Activated CD8-positive, alpha-beta T cell treated with anti-CD3 and anti-CD28 coated beads for 36 hours (primary cell): ENCODE data around the gene GET3. TPM values are rescaled to one million over a fixed set of nuclear protein-coding genes. Genes with fewer than 3 reads are reported as not detected.

Experiments
- ATAC-seq: fragments of 200-7000 bp; cut with Tn5 transposase; one replicate; pipeline ENCODE4 v1.10.0; 2021; ENCODE audit warnings: mild to moderate bottlenecking, moderate library complexity
- CTCF ChIA-PET: fragments of 350-600 bp; sonication (Branson Sonifier 250); formaldehyde crosslinking; loops from one replicate; lab custom pipeline; 2021; ENCODE audit warnings: antibody characterized with exemption; lab: Charles Lee
- POLR2A ChIA-PET: fragments of 350-600 bp; sonication (Branson Sonifier 250); formaldehyde crosslinking; loops from one replicate; lab custom pipeline; 2021; ENCODE audit warnings: antibody characterized with exemption; lab: Charles Lee
- DNase-seq: peaks from one replicate; pipeline ENCODE4 v3.0.0-alpha.2; 2020
- H3K27ac Mint-ChIP-seq: one replicate; pipeline ENCODE4 v1.8.0; 2021; ENCODE audit warnings: mild to moderate bottlenecking, mixed read lengths
- H3K27me3 Mint-ChIP-seq: one replicate; pipeline ENCODE4 v1.8.0; 2021; ENCODE audit warnings: mixed read lengths
- H3K36me3 Mint-ChIP-seq: one replicate; pipeline ENCODE4 v1.8.0; 2021; ENCODE audit warnings: low read depth, mixed read lengths
- H3K4me1 Mint-ChIP-seq: one replicate; pipeline ENCODE4 v1.8.0; 2021; ENCODE audit warnings: low read depth, mixed read lengths
- H3K4me3 Mint-ChIP-seq: one replicate; pipeline ENCODE4 v1.8.0; 2021; ENCODE audit warnings: mild to moderate bottlenecking, moderate library complexity, mixed read lengths
- H3K9me3 Mint-ChIP-seq: one replicate; pipeline ENCODE4 v1.8.0; 2021; ENCODE audit warnings: mixed read lengths
- intact Hi-C: fragments of 100-400 bp; cut with micrococcal nuclease; formaldehyde crosslinking; loops from one replicate; pipeline ENCODE4 v1.10.0; 2022
- total RNA-seq, 2 experiments: library from RNA; stranded (reverse); gene quantifications; one replicate each; pipeline ENCODE4 v1.2.3, GENCODE V29; 2021
- TF ChIP-seq, protein P1 (sequence below): fragments of 200-600 bp; IDR thresholded peaks from one replicate; pipeline ENCODE4 v1.8.0; 2022; ENCODE audit warnings: antibody characterized with exemption, mild to moderate bottlenecking

The GET3 gene
- total RNA-seq, 2 experiments from 2014 or later = 50.7 to 52.2 TPM

DNA sequence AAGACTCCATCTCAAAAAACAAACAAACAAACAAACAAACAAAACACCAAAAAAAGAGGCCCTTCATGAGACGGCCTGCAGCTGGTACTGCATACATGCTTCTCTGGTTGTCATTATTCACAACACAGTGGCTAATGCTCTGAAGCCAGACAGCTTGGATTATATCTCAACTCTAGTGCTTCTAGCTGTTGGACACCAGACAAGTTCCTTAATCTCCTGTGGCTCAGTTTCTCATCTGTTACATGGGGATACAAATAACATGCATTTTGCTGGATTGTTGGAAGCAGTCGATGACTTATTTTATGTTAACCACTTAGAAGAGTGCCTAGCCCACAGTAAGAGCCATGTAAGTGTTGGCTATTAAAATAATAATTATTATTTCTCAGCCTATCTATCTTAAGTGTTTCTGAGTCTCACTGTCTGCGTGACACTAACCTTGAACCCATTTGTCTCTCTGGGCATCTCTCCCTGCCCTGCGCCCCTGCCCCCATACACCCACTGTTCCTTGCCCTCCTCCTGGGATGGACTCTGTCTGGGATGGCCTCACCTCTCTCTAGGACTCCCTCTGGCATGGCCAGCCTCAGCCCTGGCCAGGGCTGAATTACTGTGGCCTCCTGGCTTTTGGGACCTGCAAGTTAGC is 50.9 kb downstream of the GET3 start:
- Mint-ChIP-seq H3K27ac (peak overlapping the region; percentile 94), H3K27me3 (no peaks in the 10 kb centered on the region), H3K36me3 (peaks cover 12% of the 10 kb centered on the region), H3K4me3 (peak overlapping the region; percentile 86), H3K9me3 (no peaks in the 10 kb centered on the region), H3K4me1 (peaks cover 24% of the 10 kb centered on the region)
- ATAC-seq (no peak), DNase-seq (no peak)
- ChIA-PET CTCF (interaction anchor here (1.2 to 3.8 kb wide), 4 partner anchors 8 to 97 kb away, joined by 3 to 26 read pairs (median 13); no protein-coding TSS in a partner anchor), POLR2A (interaction anchor here (0.7 to 1.7 kb wide), 4 partner anchors 8 to 66 kb away, joined by 3 to 17 read pairs (median 4); no protein-coding TSS in a partner anchor)
- TF ChIP-seq, protein P1, sequence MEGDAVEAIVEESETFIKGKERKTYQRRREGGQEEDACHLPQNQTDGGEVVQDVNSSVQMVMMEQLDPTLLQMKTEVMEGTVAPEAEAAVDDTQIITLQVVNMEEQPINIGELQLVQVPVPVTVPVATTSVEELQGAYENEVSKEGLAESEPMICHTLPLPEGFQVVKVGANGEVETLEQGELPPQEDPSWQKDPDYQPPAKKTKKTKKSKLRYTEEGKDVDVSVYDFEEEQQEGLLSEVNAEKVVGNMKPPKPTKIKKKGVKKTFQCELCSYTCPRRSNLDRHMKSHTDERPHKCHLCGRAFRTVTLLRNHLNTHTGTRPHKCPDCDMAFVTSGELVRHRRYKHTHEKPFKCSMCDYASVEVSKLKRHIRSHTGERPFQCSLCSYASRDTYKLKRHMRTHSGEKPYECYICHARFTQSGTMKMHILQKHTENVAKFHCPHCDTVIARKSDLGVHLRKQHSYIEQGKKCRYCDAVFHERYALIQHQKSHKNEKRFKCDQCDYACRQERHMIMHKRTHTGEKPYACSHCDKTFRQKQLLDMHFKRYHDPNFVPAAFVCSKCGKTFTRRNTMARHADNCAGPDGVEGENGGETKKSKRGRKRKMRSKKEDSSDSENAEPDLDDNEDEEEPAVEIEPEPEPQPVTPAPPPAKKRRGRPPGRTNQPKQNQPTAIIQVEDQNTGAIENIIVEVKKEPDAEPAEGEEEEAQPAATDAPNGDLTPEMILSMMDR = no peak
- intact Hi-C loops = no loop called here

DNA sequence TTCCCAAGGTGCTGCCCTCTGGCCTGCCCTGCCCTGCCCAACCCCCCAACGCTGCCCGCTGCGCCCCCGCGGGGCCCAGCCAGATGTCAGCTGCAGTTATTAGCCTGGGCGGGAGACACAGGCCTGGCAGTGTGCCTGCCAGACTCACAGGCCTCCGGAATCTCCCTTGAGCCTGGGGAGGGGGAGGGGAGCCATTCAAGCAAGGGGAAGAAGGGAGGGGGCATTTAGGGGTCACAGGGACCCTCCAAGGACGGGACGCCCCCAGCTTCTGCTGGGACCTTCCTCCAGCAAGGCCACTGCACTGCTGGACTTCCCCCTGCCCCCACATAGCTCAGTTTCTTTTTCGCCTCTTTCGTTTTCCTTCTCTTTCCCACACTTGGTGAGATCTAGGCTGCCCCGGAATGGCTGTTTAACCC is 51.4 kb downstream of the GET3 start:
- intact Hi-C loops = no loop called here
- TF ChIP-seq, protein P1 = no peak
- ATAC-seq (no peak), DNase-seq (peak; percentile 80)
- Mint-ChIP-seq H3K4me1 (peaks cover 24% of the 10 kb centered on the region), H3K4me3 (peak overlapping the region; percentile 86), H3K27ac (peak overlapping the region; percentile 94), H3K9me3 (no peaks in the 10 kb centered on the region), H3K27me3 (no peaks in the 10 kb centered on the region), H3K36me3 (peaks cover 15% of the 10 kb centered on the region)
- CTCF ChIA-PET = interaction anchor here (1.0 to 3.8 kb wide), 5 partner anchors 7 to 96 kb away, joined by 3 to 26 read pairs (median 6); partner anchors contain the start of gene RNASEH2A
- POLR2A ChIA-PET = interaction anchor here (0.7 to 1.7 kb wide), 5 partner anchors 7 to 66 kb away, joined by 3 to 17 read pairs (median 4); partner anchors contain the start of gene TRIR

DNA sequence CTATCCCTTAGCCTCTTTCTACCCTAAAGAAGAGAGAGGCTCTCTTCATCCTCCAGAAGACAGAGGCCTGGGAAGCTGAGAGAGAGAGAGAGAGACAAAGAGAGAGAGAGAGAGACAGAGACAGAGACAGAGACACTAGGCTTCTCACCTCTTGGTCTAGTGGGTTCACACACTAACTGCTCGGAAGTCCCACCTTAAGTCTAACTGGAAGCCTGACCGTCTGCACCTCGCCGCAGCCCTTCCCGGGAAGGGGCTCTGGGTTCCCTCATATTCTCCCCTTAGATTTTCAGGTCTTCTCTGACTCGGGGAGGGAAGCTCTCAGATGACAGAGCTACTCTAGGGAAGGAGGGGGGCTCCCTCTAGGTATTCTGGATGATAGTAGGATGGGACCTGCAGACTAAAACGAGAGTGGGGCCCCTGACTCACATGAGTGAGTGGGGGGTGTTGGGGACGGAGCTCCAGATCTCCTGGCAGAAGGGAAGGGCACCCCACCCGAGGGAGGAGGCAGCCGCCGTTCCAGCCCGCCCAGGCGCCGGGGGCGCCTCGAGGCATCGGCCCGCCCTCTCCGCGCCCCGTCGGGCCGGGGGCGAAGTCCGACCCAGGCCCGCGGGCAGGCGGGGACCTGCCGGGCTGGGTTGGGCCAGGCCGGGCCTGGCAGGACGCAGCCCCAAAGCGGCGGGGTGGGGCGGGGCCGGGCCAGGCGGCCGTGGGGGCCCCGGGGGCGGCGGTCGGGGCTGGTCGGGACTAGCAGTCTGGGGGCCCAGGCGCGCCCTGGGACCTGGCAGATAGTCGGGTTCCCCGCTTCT is 52.0 kb downstream of the GET3 start:
- peak; percentile 0 for ATAC-seq
- H3K27ac Mint-ChIP-seq = peak overlapping the region; percentile 94
- POLR2A ChIA-PET = interaction anchor here (0.7 to 1.7 kb wide), 4 partner anchors 11 to 67 kb away, joined by 4 to 17 read pairs (median 5); partner anchors contain the start of genes GET3 and TRIR
- peak overlapping the region; percentile 95 for H3K4me3 Mint-ChIP-seq
- peaks cover 18% of the 10 kb centered on the region for H3K36me3 Mint-ChIP-seq
- H3K9me3 Mint-ChIP-seq = no peaks in the 10 kb centered on the region
- CTCF ChIA-PET = interaction anchor here (1.0 to 2.9 kb wide), 4 partner anchors 12 to 96 kb away, joined by 3 to 26 read pairs (median 4); partner anchors contain the start of gene RNASEH2A
- TF ChIP-seq, protein P1 = no peak
- peak; percentile 65 for DNase-seq
- intact Hi-C loops = no loop called here
- H3K27me3 Mint-ChIP-seq = no peaks in the 10 kb centered on the region
- peaks cover 27% of the 10 kb centered on the region for H3K4me1 Mint-ChIP-seq

DNA sequence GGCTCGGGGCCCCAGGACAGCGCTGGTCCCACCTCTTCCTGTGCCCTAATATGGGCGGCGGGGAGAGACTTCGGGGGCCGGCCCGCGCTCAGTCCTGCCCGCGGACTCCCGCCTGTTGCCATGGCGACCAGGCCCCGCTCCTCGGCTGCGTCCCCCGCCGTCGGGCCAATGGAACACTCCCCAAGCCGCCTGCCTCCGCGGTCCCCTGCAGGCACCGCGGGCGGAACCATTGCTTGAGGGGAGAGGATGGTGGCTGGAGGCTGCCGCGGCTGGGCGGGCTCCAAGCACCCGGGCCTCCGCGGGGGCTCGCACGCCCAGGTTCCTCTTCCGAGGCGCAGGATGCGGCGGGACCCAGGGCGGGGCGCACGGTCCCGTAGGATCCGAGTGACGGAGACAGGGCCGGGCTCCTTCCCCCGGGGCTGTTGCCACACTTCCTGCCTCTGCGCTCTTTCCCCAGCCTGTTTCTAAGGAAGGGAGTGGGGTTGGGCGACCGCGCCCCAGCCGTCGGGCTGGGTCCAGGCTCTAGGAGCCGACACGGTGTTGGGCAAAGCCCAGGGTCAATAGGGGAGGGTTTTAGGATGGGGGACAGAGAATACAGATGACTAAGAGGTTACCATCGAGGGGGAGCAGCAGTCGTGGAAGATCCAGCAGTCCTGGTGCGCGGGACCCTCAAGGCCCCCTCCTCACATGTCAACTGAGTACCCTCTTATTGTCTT is 52.8 kb downstream of the GET3 start:
- CTCF ChIA-PET = interaction anchor here (2.6 to 14.2 kb wide), 4 partner anchors 10 to 57 kb away, joined by 8 to 480 read pairs (median 176); no protein-coding TSS in a partner anchor
- ATAC-seq = peak; percentile 52
- peak; percentile 98 for DNase-seq
- no peaks in the 10 kb centered on the region for H3K9me3 Mint-ChIP-seq
- POLR2A ChIA-PET = interaction anchor here (0.6 to 1.7 kb wide), 9 partner anchors 8 to 277 kb away, joined by 3 to 17 read pairs (median 4); partner anchors contain the start of genes GET3 and TRIR
- peaks cover 34% of the 10 kb centered on the region for H3K4me1 Mint-ChIP-seq
- intact Hi-C loops = no loop called here
- TF ChIP-seq, protein P1 = no peak
- H3K36me3 Mint-ChIP-seq = peaks cover 21% of the 10 kb centered on the region
- H3K27me3 Mint-ChIP-seq = no peaks in the 10 kb centered on the region
- H3K27ac Mint-ChIP-seq = peak overlapping the region; percentile 98
- peak overlapping the region; percentile 95 for H3K4me3 Mint-ChIP-seq
